Transverse colon (tissue), 3 donors: ENCODE data around the gene SLC27A1.
"Not testable (repeated sequence)": the region's sequence is repeated elsewhere in the genome, so short reads cannot be mapped to it uniquely, and the experiment has no call there.

ENCODE experiments used
- POLR2A ChIP-seq: fragments of 450-650 bp; IDR thresholded peaks from one replicate; pipeline ENCODE4 v1.6.1; 2016; ENCODE audit warnings: antibody characterized with exemption, mild to moderate bottlenecking, moderate library complexity
- TF ChIP-seq, protein P1 (sequence below), 5 experiments: fragments of 200-600 bp in 3 of 5; fragments of 450-650 bp in 2 of 5; sonication (generic) in 3 of 5; IDR thresholded peaks; 1 replicate in 2 of 5; 2 replicates in 3 of 5; pipeline ENCODE4 v1.5.1; 2016 to 2017; ENCODE audit warnings: antibody characterized with exemption in 5 of 5, inconsistent platforms in 3 of 5, mild to moderate bottlenecking in 2 of 5, moderate library complexity in 1 of 5

DNA sequence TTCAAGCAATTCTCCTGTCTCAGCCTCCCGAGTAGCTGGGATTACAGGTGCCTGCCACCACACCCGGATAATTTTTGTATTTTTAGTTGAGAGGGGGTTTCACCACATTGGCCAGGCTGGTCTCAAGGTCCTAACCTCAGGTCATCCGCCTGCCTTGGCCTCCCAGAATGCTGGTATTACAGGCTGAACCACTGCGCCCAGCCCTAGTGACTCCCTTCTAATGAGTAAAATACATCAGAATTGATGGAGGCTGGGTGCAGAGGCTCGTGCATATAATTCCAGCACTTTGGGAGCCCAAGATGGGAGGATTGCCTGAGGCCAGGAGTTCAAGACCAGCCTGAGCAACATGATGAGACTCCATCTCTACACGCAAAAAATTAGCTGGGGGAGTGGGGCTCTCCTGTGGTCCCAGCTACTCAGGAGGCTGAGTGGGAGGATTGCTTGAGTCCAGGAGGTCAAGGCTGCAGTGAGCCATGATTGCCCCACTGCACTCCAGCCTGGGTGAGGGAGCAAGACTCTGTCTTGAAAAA, 4.8 kb downstream of the SLC27A1 start:
- TF ChIP-seq, protein P1, sequence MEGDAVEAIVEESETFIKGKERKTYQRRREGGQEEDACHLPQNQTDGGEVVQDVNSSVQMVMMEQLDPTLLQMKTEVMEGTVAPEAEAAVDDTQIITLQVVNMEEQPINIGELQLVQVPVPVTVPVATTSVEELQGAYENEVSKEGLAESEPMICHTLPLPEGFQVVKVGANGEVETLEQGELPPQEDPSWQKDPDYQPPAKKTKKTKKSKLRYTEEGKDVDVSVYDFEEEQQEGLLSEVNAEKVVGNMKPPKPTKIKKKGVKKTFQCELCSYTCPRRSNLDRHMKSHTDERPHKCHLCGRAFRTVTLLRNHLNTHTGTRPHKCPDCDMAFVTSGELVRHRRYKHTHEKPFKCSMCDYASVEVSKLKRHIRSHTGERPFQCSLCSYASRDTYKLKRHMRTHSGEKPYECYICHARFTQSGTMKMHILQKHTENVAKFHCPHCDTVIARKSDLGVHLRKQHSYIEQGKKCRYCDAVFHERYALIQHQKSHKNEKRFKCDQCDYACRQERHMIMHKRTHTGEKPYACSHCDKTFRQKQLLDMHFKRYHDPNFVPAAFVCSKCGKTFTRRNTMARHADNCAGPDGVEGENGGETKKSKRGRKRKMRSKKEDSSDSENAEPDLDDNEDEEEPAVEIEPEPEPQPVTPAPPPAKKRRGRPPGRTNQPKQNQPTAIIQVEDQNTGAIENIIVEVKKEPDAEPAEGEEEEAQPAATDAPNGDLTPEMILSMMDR (IDR thresholded peaks at IDR 0.05) = not testable (repeated sequence)
- not testable (repeated sequence) for TF ChIP-seq POLR2A
